22Rv1 (cell line): ENCODE measurements around the gene RASGEF1B.

Experiments used
- CTCF ChIP-seq: fragments of 450-650 bp; IDR thresholded peaks from 2 replicates; pipeline ENCODE4 v1.5.1; 2017; ENCODE audit warnings: mild to moderate bottlenecking
- ZFX ChIP-seq: fragments of 450-650 bp; IDR thresholded peaks from 2 replicates; pipeline ENCODE4 v1.6.1; 2017; ENCODE audit warnings: antibody characterized with exemption, borderline replicate concordance

GRCh38 chr4:81454499-81454898, 17.2 kb downstream of the RASGEF1B start:
- TF ChIP-seq CTCF: no peak
- no peak for TF ChIP-seq ZFX
